Panc1 (cell line): Measurements from ENCODE around the gene CACUL1.

Experiments used
- CTCF ChIP-seq: fragments of 450-650 bp; IDR thresholded peaks from 2 replicates; pipeline ENCODE4 v1.5.1; 2017; ENCODE audit warnings: mild to moderate bottlenecking
- REST ChIP-seq, 2 experiments: IDR thresholded peaks; 2 replicates each; pipeline ENCODE4 v1.6.1; 2011 to 2012; ENCODE audit warnings: low read depth in 2 of 2, control low read depth in 1 of 2, low read length in 1 of 2, mild to moderate bottlenecking in 1 of 2, moderate library complexity in 1 of 2; ENCODE audit not compliant: insufficient read depth in 1 of 2
- SIN3A ChIP-seq: IDR thresholded peaks from 2 replicates; pipeline ENCODE4 v1.6.1; 2012; ENCODE audit warnings: low read depth, mild to moderate bottlenecking, low read length, moderate library complexity, borderline replicate concordance; ENCODE audit not compliant: insufficient read depth

- TF ChIP-seq CTCF (no peak), REST (IDR thresholded peaks at IDR 0.05; ENCODE audit: insufficient read depth in 1 of 2, low read depth in 2 of 2, low read length in 1 of 2) (no peak), SIN3A (no peak)
Observed at GRCh38 chr10:118732245-118733165, 22.3 kb downstream of the CACUL1 start.
